NT2/D1 (cell line): Measurements from ENCODE around the gene WDR1.

Source experiments
- YY1 ChIP-seq: IDR thresholded peaks from 2 replicates; pipeline ENCODE4 v1.6.1; 2011; ENCODE audit not compliant: insufficient read length, insufficient read depth
- ZNF274 ChIP-seq: IDR thresholded peaks from 2 replicates; pipeline ENCODE4 v1.6.1; 2011; ENCODE audit warnings: mild to moderate bottlenecking, low read depth, low read length

DNA sequence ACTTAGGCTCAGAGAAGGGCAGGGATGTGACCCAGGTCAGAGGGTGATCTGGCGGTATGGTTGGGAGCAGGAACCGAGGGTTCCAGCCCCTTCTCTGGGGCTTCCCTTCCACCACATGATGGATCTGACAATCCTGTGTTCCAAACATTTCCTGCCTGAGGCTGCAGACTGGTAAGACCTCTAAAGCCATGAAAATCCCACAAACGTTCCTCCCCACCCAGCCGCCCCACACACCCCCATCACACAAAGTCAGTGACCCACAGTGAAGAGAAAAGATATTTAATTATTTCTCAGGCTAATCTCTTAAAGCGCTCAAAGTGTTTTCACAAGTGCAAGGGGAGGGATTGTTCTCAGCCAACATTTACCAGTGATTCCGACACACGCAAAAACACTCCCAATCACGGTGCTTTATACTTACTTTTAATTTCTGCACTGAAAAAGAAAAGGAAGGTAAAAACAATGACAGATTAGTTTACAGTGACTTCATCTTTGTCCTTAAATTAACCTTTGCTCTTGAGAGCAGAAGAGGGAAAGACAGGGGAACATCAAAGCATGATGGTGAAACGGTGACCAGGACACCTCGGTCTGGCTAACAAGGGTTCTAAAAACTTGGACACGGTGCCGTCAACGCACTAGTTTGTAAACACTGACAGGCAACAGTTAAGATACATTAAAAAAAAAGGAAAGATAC lies 42.4 kb downstream of the WDR1 start:
- TF ChIP-seq ZNF274 (no peak), YY1 (no peak)
